Esophagus squamous epithelium (tissue), 4 donors: ENCODE results near the gene REST.

Experiments used
- POLR2A ChIP-seq, 4 donors: fragments of 450-650 bp; IDR thresholded peaks; one replicate each; pipeline ENCODE4 v1.6.1; 2017; ENCODE audit warnings: antibody characterized with exemption in 4 of 4, mild to moderate bottlenecking in 4 of 4, moderate library complexity in 3 of 4
- TF ChIP-seq, protein P1 (sequence below), 6 experiments: fragments of 450-650 bp in 4 of 6; fragments of 200-600 bp in 2 of 6; sonication (generic) in 2 of 6; IDR thresholded peaks; one replicate each; pipeline ENCODE4 v1.5.1; 2016 to 2019; ENCODE audit warnings: antibody characterized with exemption in 6 of 6, mild to moderate bottlenecking in 4 of 6, moderate library complexity in 4 of 6

DNA sequence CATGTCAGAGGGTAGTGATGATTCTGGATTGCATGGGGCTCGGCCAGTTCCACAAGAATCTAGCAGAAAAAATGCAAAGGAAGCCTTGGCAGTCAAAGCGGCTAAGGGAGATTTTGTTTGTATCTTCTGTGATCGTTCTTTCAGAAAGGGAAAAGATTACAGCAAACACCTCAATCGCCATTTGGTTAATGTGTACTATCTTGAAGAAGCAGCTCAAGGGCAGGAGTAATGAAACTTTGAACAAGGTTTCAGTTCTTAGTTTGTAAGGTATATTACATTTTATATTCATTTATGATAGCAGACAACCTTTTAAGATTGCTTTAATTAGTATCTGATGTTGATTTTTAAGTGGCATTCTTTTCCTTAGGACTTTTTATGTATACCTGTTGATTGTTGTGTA lies 24.2 kb downstream of the REST start:
- TF ChIP-seq, protein P1, sequence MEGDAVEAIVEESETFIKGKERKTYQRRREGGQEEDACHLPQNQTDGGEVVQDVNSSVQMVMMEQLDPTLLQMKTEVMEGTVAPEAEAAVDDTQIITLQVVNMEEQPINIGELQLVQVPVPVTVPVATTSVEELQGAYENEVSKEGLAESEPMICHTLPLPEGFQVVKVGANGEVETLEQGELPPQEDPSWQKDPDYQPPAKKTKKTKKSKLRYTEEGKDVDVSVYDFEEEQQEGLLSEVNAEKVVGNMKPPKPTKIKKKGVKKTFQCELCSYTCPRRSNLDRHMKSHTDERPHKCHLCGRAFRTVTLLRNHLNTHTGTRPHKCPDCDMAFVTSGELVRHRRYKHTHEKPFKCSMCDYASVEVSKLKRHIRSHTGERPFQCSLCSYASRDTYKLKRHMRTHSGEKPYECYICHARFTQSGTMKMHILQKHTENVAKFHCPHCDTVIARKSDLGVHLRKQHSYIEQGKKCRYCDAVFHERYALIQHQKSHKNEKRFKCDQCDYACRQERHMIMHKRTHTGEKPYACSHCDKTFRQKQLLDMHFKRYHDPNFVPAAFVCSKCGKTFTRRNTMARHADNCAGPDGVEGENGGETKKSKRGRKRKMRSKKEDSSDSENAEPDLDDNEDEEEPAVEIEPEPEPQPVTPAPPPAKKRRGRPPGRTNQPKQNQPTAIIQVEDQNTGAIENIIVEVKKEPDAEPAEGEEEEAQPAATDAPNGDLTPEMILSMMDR (IDR thresholded peaks at IDR 0.05): no peak
- TF ChIP-seq POLR2A (IDR thresholded peaks at IDR 0.05): no peak
